Calu3 (cell line): ENCODE data around the gene CATSPERB. TPM values are rescaled to one million over a fixed set of nuclear protein-coding genes. Genes with fewer than 3 reads are reported as not detected.
"Not testable (repeated sequence)": the region's sequence is repeated elsewhere in the genome, so short reads cannot be mapped to it uniquely, and the experiment has no call there.

Source experiments
- BruUV-seq: library from RNA; stranded (reverse); fragments of 400-500 nt; replicated peaks from 2 replicates; lab custom pipeline; 2021; lab: Mats Ljungman, UMichigan
- CTCF ChIA-PET: fragments of 300-600 bp; sonication (Branson Sonifier 250); formaldehyde crosslinking; loops from one replicate; lab custom pipeline; 2022; ENCODE audit warnings: antibody characterized with exemption; lab: Charles Lee
- DNase-seq: peaks from one replicate; pipeline ENCODE4 v3.0.0; 2022
- H3K27ac Mint-ChIP-seq: one replicate; pipeline ENCODE4 v1.8.0; 2022; ENCODE audit warnings: mixed read lengths; ENCODE audit not compliant: unreplicated experiment
- H3K27me3 Mint-ChIP-seq: one replicate; pipeline ENCODE4 v1.8.0; 2022; ENCODE audit warnings: mixed read lengths; ENCODE audit not compliant: unreplicated experiment
- H3K36me3 Mint-ChIP-seq: one replicate; pipeline ENCODE4 v1.8.0; 2022; ENCODE audit warnings: mild to moderate bottlenecking, moderate library complexity, mixed read lengths; ENCODE audit not compliant: insufficient read depth, unreplicated experiment
- H3K4me1 Mint-ChIP-seq: one replicate; pipeline ENCODE4 v1.8.0; 2022; ENCODE audit warnings: mild to moderate bottlenecking, low read depth, mixed read lengths; ENCODE audit not compliant: unreplicated experiment
- H3K4me3 Mint-ChIP-seq: one replicate; pipeline ENCODE4 v1.8.0; 2022; ENCODE audit warnings: mild to moderate bottlenecking, low read depth, moderate library complexity, mixed read lengths; ENCODE audit not compliant: unreplicated experiment
- H3K9me3 Mint-ChIP-seq: one replicate; pipeline ENCODE4 v1.8.0; 2022; ENCODE audit warnings: low read depth, mixed read lengths; ENCODE audit not compliant: unreplicated experiment
- intact Hi-C: fragments of 100-400 bp; cut with micrococcal nuclease; formaldehyde crosslinking; loops from one replicate; pipeline ENCODE4 v1.10.0; 2022; ENCODE audit not compliant: unreplicated experiment
- total RNA-seq: library from RNA; stranded (reverse); gene quantifications from 2 replicates; pipeline ENCODE4 v1.2.3, GENCODE V29; 2022
- TF ChIP-seq, protein P1 (sequence below): fragments of 200-600 bp; IDR thresholded peaks from one replicate; pipeline ENCODE4 v1.8.0; 2022; ENCODE audit warnings: antibody characterized with exemption; ENCODE audit not compliant: unreplicated experiment

CATSPERB gene
- total RNA-seq, 1 experiment from 2014 or later = 10.2 TPM

DNA sequence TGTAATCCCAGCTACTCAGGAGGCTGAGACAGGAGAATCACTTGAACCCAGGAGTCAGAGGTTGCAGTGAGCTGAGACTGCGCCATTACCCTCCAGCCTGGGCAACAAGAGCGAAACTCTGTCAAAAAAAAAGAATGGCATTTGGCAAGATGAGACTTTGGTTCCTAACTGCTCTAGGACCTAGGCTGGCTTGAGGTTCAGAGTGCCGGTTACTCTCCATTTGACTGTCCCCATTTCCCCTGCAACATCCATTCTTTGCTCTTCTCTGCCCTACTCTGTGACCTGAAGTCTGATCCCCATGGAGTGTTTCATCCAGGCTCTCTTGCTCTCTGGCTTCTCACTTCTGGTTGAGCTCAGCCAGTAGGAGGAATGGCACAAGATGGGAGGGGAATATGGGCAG, 195.6 kb downstream of the CATSPERB start:
- H3K36me3 Mint-ChIP-seq = peaks cover 4% of the 10 kb centered on the region
- no TSS peak for BruUV-seq
- TF ChIP-seq, protein P1, sequence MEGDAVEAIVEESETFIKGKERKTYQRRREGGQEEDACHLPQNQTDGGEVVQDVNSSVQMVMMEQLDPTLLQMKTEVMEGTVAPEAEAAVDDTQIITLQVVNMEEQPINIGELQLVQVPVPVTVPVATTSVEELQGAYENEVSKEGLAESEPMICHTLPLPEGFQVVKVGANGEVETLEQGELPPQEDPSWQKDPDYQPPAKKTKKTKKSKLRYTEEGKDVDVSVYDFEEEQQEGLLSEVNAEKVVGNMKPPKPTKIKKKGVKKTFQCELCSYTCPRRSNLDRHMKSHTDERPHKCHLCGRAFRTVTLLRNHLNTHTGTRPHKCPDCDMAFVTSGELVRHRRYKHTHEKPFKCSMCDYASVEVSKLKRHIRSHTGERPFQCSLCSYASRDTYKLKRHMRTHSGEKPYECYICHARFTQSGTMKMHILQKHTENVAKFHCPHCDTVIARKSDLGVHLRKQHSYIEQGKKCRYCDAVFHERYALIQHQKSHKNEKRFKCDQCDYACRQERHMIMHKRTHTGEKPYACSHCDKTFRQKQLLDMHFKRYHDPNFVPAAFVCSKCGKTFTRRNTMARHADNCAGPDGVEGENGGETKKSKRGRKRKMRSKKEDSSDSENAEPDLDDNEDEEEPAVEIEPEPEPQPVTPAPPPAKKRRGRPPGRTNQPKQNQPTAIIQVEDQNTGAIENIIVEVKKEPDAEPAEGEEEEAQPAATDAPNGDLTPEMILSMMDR = no peak
- H3K27me3 Mint-ChIP-seq = no peaks in the 10 kb centered on the region
- CTCF ChIA-PET = no interaction called here
- no peak overlapping the region for H3K27ac Mint-ChIP-seq
- intact Hi-C loops = no loop called here
- no peaks in the 10 kb centered on the region for H3K4me1 Mint-ChIP-seq
- peaks cover 11% of the 10 kb centered on the region for H3K9me3 Mint-ChIP-seq
- DNase-seq = no peak
- no peak overlapping the region for H3K4me3 Mint-ChIP-seq

DNA sequence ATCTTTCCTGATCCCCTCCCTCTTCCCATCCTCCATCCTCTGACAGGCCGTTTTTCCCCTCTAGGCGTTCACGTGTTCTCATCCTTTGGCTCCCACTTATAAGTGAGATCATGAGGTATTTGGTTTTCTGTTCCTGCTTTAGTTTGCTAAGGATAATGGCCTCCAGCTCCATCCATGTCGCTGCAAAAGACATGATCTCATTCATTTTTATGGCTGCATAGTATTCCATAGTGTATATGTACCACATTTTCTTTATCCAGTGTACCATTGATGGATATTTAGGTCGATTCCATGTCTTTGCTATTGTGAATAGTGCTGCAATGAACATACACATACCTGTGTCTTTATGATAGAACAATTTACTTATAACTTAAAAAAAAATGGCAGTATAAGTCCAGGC, 197.8 kb downstream of the CATSPERB start:
- H3K27me3 Mint-ChIP-seq, H3K27ac Mint-ChIP-seq, DNase-seq, CTCF ChIA-PET, intact Hi-C loops, BruUV-seq, H3K9me3 Mint-ChIP-seq, H3K4me3 Mint-ChIP-seq, H3K4me1 Mint-ChIP-seq, H3K36me3 Mint-ChIP-seq: not testable (repeated sequence)

DNA sequence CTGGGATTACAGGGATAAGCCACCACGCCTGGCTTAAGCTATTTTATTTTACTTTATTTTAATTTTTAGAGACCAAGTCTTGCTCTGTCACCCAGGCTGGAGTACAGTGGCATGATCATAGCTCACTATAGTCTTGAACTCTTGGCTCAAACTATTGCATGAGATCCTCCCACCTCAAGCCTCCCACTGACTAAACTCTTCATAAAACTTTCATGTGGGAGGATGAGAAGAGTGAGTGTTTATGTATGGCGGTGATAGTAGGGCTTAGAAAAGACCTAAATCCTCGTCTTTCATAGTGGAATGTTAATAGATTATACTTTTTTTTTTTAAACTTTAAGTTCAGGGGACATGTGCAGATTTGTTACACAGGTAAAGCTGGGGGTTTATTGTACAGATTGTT, 198.3 kb downstream of the CATSPERB start:
- Mint-ChIP-seq H3K4me3 (no peak overlapping the region), H3K9me3 (peaks cover 4% of the 10 kb centered on the region), H3K36me3 (peaks cover 4% of the 10 kb centered on the region), H3K27me3 (no peaks in the 10 kb centered on the region), H3K4me1 (no peaks in the 10 kb centered on the region), H3K27ac (no peak overlapping the region)
- CTCF ChIA-PET = no interaction called here
- TF ChIP-seq, protein P1 = no peak
- intact Hi-C loops = no loop called here
- no TSS peak for BruUV-seq
- DNase-seq = no peak

Other genes with a start within 250 kb of the CATSPERB start
- 71.9 and 82.2 TPM in 2 replicates for gene PPP4R3A, start 221.8 kb downstream of the CATSPERB start, total RNA-seq
- 82.7 and 86.6 TPM in 2 replicates for gene TC2N, start 135.4 kb upstream of the CATSPERB start, total RNA-seq
- 0.39 and 0.90 TPM in 2 replicates for gene FBLN5, start 215.6 kb upstream of the CATSPERB start, total RNA-seq